H1 (cell line): ENCODE data around the gene EEF1AKMT1. TPM values are rescaled to one million over a fixed set of nuclear protein-coding genes. Genes with fewer than 3 reads are reported as not detected.

Experiments
- CTCF ChIA-PET: fragments of 300-600 bp; sonication (Branson Sonifier 250); formaldehyde crosslinking; loops from one replicate; lab custom pipeline; 2021; ENCODE audit not compliant: partially characterized antibody; lab: Charles Lee
- POLR2A ChIA-PET: fragments of 300-600 bp; sonication (Branson Sonifier 250); formaldehyde crosslinking; loops from one replicate; lab custom pipeline; 2021; ENCODE audit warnings: inconsistent platforms; ENCODE audit not compliant: partially characterized antibody; lab: Charles Lee
- DNase-seq, 2 experiments: peaks; one replicate each; pipeline versions ENCODE4 v3.0.0 to v3.0.0-alpha.2; 2010 to 2022; ENCODE audit warnings: low spot score in 2 of 2, low read depth in 1 of 2, mixed read lengths in 1 of 2
- FAIRE-seq: peaks from 2 replicates; lab custom pipeline; 2011; peaks lifted over from hg19 to GRCh38; lab: Jason Lieb, UNC
- H2AFZ ChIP-seq: 2 replicates; pipeline ENCODE4 v1.8.1; 2012; ENCODE audit warnings: low read length, inconsistent platforms
- H2AK5ac ChIP-seq: 2 replicates; pipeline ENCODE4 v1.6.1; 2013; ENCODE audit warnings: low read depth, low read length
- H2BK120ac ChIP-seq: replicated peaks from 2 replicates; pipeline ENCODE3; 2013; ENCODE audit warnings: low read depth, low read length, inconsistent platforms
- H2BK12ac ChIP-seq: 2 replicates; pipeline ENCODE4 v1.6.1; 2013; ENCODE audit warnings: low read depth, low read length
- H2BK15ac ChIP-seq: 2 replicates; pipeline ENCODE4 v1.6.1; 2013; ENCODE audit warnings: low read length
- H2BK20ac ChIP-seq: 2 replicates; pipeline ENCODE4 v1.6.1; 2013; ENCODE audit warnings: low read length
- H2BK5ac ChIP-seq: 2 replicates; pipeline ENCODE4 v1.6.1; 2013; ENCODE audit warnings: low read depth, low read length
- H3K14ac ChIP-seq: 2 replicates; pipeline ENCODE4 v1.6.1; 2013; ENCODE audit warnings: inconsistent platforms; ENCODE audit not compliant: insufficient read length
- H3K18ac ChIP-seq: 2 replicates; pipeline ENCODE4 v1.6.1; 2013; ENCODE audit warnings: low read length; ENCODE audit errors: extremely low read depth
- H3K23ac ChIP-seq: 2 replicates; pipeline ENCODE4 v1.6.1; 2013; ENCODE audit warnings: inconsistent platforms; ENCODE audit not compliant: insufficient read length
- H3K23me2 ChIP-seq: 2 replicates; pipeline ENCODE4 v1.6.1; 2013; ENCODE audit warnings: low read depth, low read length
- H3K27ac ChIP-seq: 2 replicates; pipeline ENCODE4 v1.6.1; 2011; ENCODE audit warnings: low read depth, low read length, inconsistent platforms
- H3K27me3 ChIP-seq, 4 experiments: replicated peaks in 1 of 4; 1 replicate in 1 of 4; 2 replicates in 3 of 4; pipeline versions ENCODE4 v1.6.1 to v1.8.1; 2011 to 2013; ENCODE audit warnings: low read length in 3 of 4, mild to moderate bottlenecking in 3 of 4, inconsistent platforms in 2 of 4, mixed read lengths in 2 of 4, moderate library complexity in 1 of 4; ENCODE audit not compliant: control insufficient read depth in 3 of 4, insufficient read depth in 3 of 4; ENCODE audit errors: extremely low read depth in 1 of 4
- H3K36me3 ChIP-seq, 4 experiments: 2 replicates each; pipeline versions ENCODE4 v1.6.1 to v1.8.1; 2011 to 2013; ENCODE audit warnings: mild to moderate bottlenecking in 4 of 4, low read length in 3 of 4, moderate library complexity in 2 of 4, control low read depth in 1 of 4, inconsistent platforms in 1 of 4; ENCODE audit not compliant: insufficient read depth in 4 of 4, control insufficient read depth in 2 of 4
- H3K4ac ChIP-seq: replicated peaks from 2 replicates; pipeline ENCODE3; 2013; ENCODE audit warnings: low read length, low read depth, mixed read lengths, inconsistent platforms; ENCODE audit not compliant: insufficient read length
- H3K4me1 ChIP-seq, 4 experiments: replicated peaks in 1 of 4; 1 replicate in 1 of 4; 2 replicates in 3 of 4; pipeline versions ENCODE4 v1.6.1 to v1.8.1; 2011 to 2013; ENCODE audit warnings: low read length in 3 of 4, inconsistent platforms in 2 of 4, mixed read lengths in 1 of 4; ENCODE audit not compliant: insufficient read depth in 4 of 4, control insufficient read depth in 3 of 4
- H3K4me2 ChIP-seq, 2 experiments: 2 replicates each; pipeline versions ENCODE4 v1.6.1 to v1.8.1; 2011 to 2013; ENCODE audit warnings: low read depth in 2 of 2, low read length in 2 of 2, control low read depth in 1 of 2, inconsistent platforms in 1 of 2, mild to moderate bottlenecking in 1 of 2; ENCODE audit not compliant: insufficient read depth in 1 of 2
- H3K4me3 ChIP-seq, 4 experiments: fragments of 200-600, 300-600 bp in 1 of 4; sonication (generic), shearing (Covaris generic), sonication (Bioruptor Twin) in 1 of 4; 2 replicates each; pipeline versions ENCODE4 v1.5.1 to v1.8.1; 2011 to 2016; ENCODE audit warnings: low read length in 4 of 4, low read depth in 3 of 4, control low read depth in 2 of 4, inconsistent platforms in 2 of 4, mild to moderate bottlenecking in 2 of 4, mixed read lengths in 1 of 4, moderate library complexity in 1 of 4; ENCODE audit not compliant: insufficient read depth in 2 of 4; ENCODE audit errors: extremely low read depth in 1 of 4
- H3K56ac ChIP-seq: replicated peaks from 2 replicates; pipeline ENCODE3; 2013; ENCODE audit warnings: low read depth, mild to moderate bottlenecking, mixed read lengths, low read length, inconsistent platforms; ENCODE audit not compliant: insufficient read length
- H3K79me1 ChIP-seq: 2 replicates; pipeline ENCODE4 v1.6.1; 2013; ENCODE audit warnings: low read depth, low read length, control low read depth
- H3K79me2 ChIP-seq, 2 experiments: 2 replicates each; pipeline versions ENCODE4 v1.6.1 to v1.8.1; 2012 to 2013; ENCODE audit warnings: low read length in 2 of 2, mild to moderate bottlenecking in 2 of 2, inconsistent platforms in 1 of 2; ENCODE audit not compliant: insufficient read depth in 2 of 2, control insufficient read depth in 1 of 2
- H3K9ac ChIP-seq, 4 experiments: replicated peaks in 1 of 4; 1 replicate in 1 of 4; 2 replicates in 3 of 4; pipeline versions ENCODE4 v1.6.1 to v1.8.1; 2011 to 2013; ENCODE audit warnings: low read depth in 3 of 4, low read length in 3 of 4, control low read depth in 2 of 4, mild to moderate bottlenecking in 2 of 4, moderate library complexity in 2 of 4, inconsistent platforms in 1 of 4; ENCODE audit errors: extremely low read depth in 1 of 4
- H3K9me3 ChIP-seq, 2 experiments: 2 replicates each; pipeline versions ENCODE4 v1.6.1 to v1.8.1; 2012 to 2013; ENCODE audit warnings: mild to moderate bottlenecking in 2 of 2, moderate library complexity in 2 of 2, control low read depth in 1 of 2, inconsistent platforms in 1 of 2, low read depth in 1 of 2, low read length in 1 of 2, mixed read lengths in 1 of 2; ENCODE audit not compliant: insufficient read depth in 2 of 2
- H4K20me1 ChIP-seq, 2 experiments: replicated peaks in 1 of 2; 2 replicates each; pipeline versions ENCODE3 to v1.8.1; 2011 to 2013; ENCODE audit warnings: inconsistent platforms in 2 of 2, low read length in 2 of 2, mild to moderate bottlenecking in 1 of 2; ENCODE audit not compliant: insufficient read depth in 2 of 2, control insufficient read depth in 1 of 2
- H4K5ac ChIP-seq: 2 replicates; pipeline ENCODE4 v1.6.1; 2013; ENCODE audit warnings: low read length, low read depth, mixed read lengths, inconsistent platforms; ENCODE audit not compliant: insufficient read length
- H4K8ac ChIP-seq: 2 replicates; pipeline ENCODE4 v1.8.0; 2013; ENCODE audit warnings: mild to moderate bottlenecking, moderate library complexity, low read length, inconsistent platforms; ENCODE audit not compliant: insufficient read depth; ENCODE audit errors: extremely low read depth
- H4K91ac ChIP-seq: replicated peaks from 2 replicates; pipeline ENCODE3; 2013; ENCODE audit warnings: low read length, mixed read lengths, inconsistent platforms; ENCODE audit not compliant: insufficient read length
- CREB1 ChIP-seq: IDR thresholded peaks from 2 replicates; pipeline ENCODE4 v1.6.1; 2012; ENCODE audit warnings: inconsistent platforms
- FOSL1 ChIP-seq: IDR thresholded peaks from 2 replicates; pipeline ENCODE4 v1.6.1; 2011; ENCODE audit warnings: mild to moderate bottlenecking, low read depth, low read length, moderate library complexity; ENCODE audit not compliant: insufficient read depth
- HDAC2 ChIP-seq, 2 experiments: fragments of 300-600 bp in 1 of 2; sonication (generic) in 1 of 2; IDR thresholded peaks; 2 replicates each; pipeline ENCODE4 v1.6.1; 2011 to 2012; ENCODE audit warnings: low read depth in 2 of 2, low read length in 2 of 2, mild to moderate bottlenecking in 2 of 2, moderate library complexity in 2 of 2, borderline replicate concordance in 1 of 2, inconsistent platforms in 1 of 2
- JUN ChIP-seq: IDR thresholded peaks from 2 replicates; pipeline ENCODE4 v1.6.1; 2011; ENCODE audit warnings: low read depth, mild to moderate bottlenecking, improper control_type of control experiment, low read length
- JUND ChIP-seq: IDR thresholded peaks from 2 replicates; pipeline ENCODE4 v1.6.1; 2011; ENCODE audit warnings: mild to moderate bottlenecking, improper control_type of control experiment, low read length
- KDM1A ChIP-seq: fragments of 200-600, 300-600 bp; sonication (generic); IDR thresholded peaks from 2 replicates; pipeline ENCODE4 v1.7.1; 2016; ENCODE audit warnings: mild to moderate bottlenecking, low read length, borderline replicate concordance
- RAD21 ChIP-seq, 2 experiments: IDR thresholded peaks in 1 of 2; conservative IDR thresholded peaks in 1 of 2; 2 replicates each; pipeline ENCODE4 v1.6.1; 2011; ENCODE audit warnings: low read depth in 2 of 2, low read length in 2 of 2, improper control_type of control experiment in 1 of 2, inconsistent platforms in 1 of 2, mild to moderate bottlenecking in 1 of 2, moderate library complexity in 1 of 2
- YY1 ChIP-seq: IDR thresholded peaks from 2 replicates; pipeline ENCODE4 v1.6.1; 2011; ENCODE audit warnings: low read depth, mild to moderate bottlenecking, low read length
- WGBS, 2 experiments: shearing (Covaris generic) in 1 of 2; methylation state at CpG; one replicate each; pipeline versions ENCODE4 v1.1.6 to v1.1.7; 2013 to 2015; ENCODE audit warnings: low lambda C conversion rate in 2 of 2, mixed read lengths in 2 of 2, inconsistent platforms in 1 of 2, low coverage in 1 of 2, missing lambda C conversion rate in 1 of 2; ENCODE audit not compliant: insufficient replicate concordance in 2 of 2, insufficient coverage in 1 of 2, insufficient read length in 1 of 2; ENCODE audit errors: extremely low coverage in 1 of 2, missing lambda C conversion rate in 1 of 2; 5-methylcytosine and 5-hydroxymethylcytosine counted together
- polyA plus RNA-seq, 7 experiments: library from polyadenylated mRNA; depleted of rRNA in 3 of 7; stranded (reverse) in 5 of 7; unstranded in 2 of 7; fragments of >200 nt in 5 of 7; fragments of 200-250 nt in 2 of 7; gene quantifications; 1 replicate in 5 of 7; 2 replicates in 1 of 7; 4 replicates in 1 of 7; pipeline versions ENCODE4 v1.2.1 to v1.2.3, GENCODE V29; 2011 to 2013; ENCODE audit warnings: missing spikeins in 2 of 7, mixed read lengths in 2 of 7
- total RNA-seq: library from RNA; stranded (reverse); fragmentation: NEBNext Ultra II Directional; extraction: Animal tissue kit (Norgen Biotek cat#: 25700); gene quantifications from 2 replicates; pipeline ENCODE4 v1.2.1, GENCODE V29; 2021
- TF ChIP-seq, protein P1 (sequence below): IDR thresholded peaks from 2 replicates; pipeline ENCODE4 v1.6.1; 2012; ENCODE audit warnings: inconsistent platforms

Gene EEF1AKMT1
- total and polyA plus RNA-seq, 2 of the 8 experiments (the other 6 are each of a cell fraction or from before 2014, with no cell fraction given) = 3.1 to 4.1 TPM

DNA sequence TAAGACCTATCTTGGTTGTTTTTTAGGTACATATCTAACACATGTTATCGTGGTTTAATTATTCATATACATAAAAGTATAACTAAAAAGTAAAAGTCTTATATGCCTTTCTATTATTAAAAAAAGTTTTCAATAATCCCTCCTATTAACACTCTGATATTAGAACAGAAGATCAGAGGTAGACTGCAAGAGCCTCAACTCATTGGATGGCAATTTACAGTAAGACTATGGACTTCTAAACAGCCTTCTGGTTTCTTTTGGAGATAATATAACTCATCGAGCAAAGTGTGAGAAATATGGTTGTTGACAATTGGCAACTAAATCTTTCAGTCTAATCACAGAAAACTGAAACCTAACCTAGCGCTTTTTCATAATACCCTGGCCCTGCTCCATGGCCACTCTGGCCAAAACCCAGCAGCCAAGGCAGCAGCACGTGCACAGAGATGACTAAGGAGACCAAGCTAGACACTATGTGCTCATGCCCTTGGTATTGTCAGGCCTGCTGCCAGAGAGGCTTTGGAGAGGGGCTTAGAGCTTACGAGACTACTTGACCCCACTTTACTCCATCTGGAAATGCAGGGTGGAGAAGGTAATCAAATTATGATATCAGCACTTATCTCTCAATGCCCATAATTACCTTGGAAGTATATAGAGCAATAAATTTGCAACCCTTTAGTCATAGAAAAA is 40.6 kb upstream of the EEF1AKMT1 start:
- H4K20me1 ChIP-seq = no peaks in the 10 kb centered on the region
- H3K18ac ChIP-seq = no peak overlapping the region
- POLR2A ChIA-PET = no interaction called here
- H2BK120ac ChIP-seq = no peak overlapping the region
- DNase-seq = no peak
- no peaks in the 10 kb centered on the region for H3K4me1 ChIP-seq
- H4K8ac ChIP-seq = no peak overlapping the region
- H3K4me3 ChIP-seq = no peak overlapping the region
- no peak overlapping the region for H3K4ac ChIP-seq
- H2BK5ac ChIP-seq = no peak overlapping the region
- H3K27me3 ChIP-seq = no peaks in the 10 kb centered on the region
- no peaks in the 10 kb centered on the region for H3K79me1 ChIP-seq
- no peak overlapping the region for H2AK5ac ChIP-seq
- no peaks in the 10 kb centered on the region for H3K23me2 ChIP-seq
- H3K9ac ChIP-seq = no peak overlapping the region
- no peak overlapping the region for H3K56ac ChIP-seq
- 98% methylated on average over 5 of the region's 5 CpGs; no CpG with 5 or more reads in 1 of the 2 experiments for WGBS, 2 experiments
- no peak overlapping the region for H2BK12ac ChIP-seq
- TF ChIP-seq, protein P1, sequence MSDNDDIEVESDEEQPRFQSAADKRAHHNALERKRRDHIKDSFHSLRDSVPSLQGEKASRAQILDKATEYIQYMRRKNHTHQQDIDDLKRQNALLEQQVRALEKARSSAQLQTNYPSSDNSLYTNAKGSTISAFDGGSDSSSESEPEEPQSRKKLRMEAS = no peak
- TF ChIP-seq YY1 (no peak), JUND (no peak), CREB1 (no peak), RAD21 (IDR thresholded peaks at IDR 0.05 in 1 of 2, conservative IDR thresholded peaks at IDR 0.05 in 1 of 2; ENCODE audit: low read depth in 2 of 2, low read length in 2 of 2) (no peak), KDM1A (no peak), HDAC2 (IDR thresholded peaks at IDR 0.05; ENCODE audit: borderline replicate concordance in 1 of 2, low read depth in 2 of 2, low read length in 2 of 2) (no peak), FOSL1 (no peak), JUN (no peak)
- peaks cover 0 to 8% of the 10 kb centered on the region in 2 experiments; a peak in 1 of 4 replicates for H3K79me2 ChIP-seq
- H4K91ac ChIP-seq = no peak overlapping the region
- no peak overlapping the region for H2AFZ ChIP-seq
- H3K27ac ChIP-seq = no peak overlapping the region
- FAIRE-seq = no peak
- no peak overlapping the region for H2BK15ac ChIP-seq
- H3K36me3 ChIP-seq = peaks cover 0 to 2% (median under 1%) of the 10 kb centered on the region in 4 experiments; a peak in 3 of 8 replicates
- no peak overlapping the region for H3K23ac ChIP-seq
- H3K14ac ChIP-seq = no peak overlapping the region
- no peak overlapping the region for H2BK20ac ChIP-seq
- H3K9me3 ChIP-seq = no peaks in the 10 kb centered on the region
- CTCF ChIA-PET = interaction anchor here (1.1 kb wide), 1 partner anchor 23 kb away, joined by 3 read pairs; no protein-coding TSS in a partner anchor
- no peak overlapping the region for H3K4me2 ChIP-seq
- H4K5ac ChIP-seq = no peak overlapping the region
